IPS-11a (cell line): ENCODE measurements around the gene ADAMTS17.

Experiments used
- H3K4me3 ChIP-seq: one replicate; pipeline ENCODE4 v1.5.1; 2013; ENCODE audit warnings: low read depth, low read length, control low read depth

The ADAMTS17 gene

GRCh38 chr15:100175406-100176114 lies 166.2 kb downstream of the ADAMTS17 start:
- no peak overlapping the region for H3K4me3 ChIP-seq

DNA sequence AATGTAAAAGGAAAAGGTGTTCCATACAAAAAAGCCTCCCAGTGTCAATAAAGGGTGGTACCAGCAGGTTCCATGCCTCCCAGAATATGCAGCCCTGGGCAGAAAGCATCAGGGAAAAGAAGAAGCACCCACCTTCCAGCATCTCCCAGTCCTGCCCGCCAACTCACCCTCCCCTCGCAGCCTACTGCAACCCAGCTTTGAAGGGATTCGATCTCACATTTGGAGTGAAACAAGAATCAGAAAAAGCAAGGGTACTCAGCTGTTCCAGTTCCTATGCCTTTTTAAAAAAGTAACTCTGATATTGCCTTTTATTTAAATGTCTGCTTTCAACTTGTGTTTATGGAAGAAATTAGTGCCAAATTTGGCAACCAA lies 166.9 kb downstream of the ADAMTS17 start:
- no peak overlapping the region for H3K4me3 ChIP-seq

DNA sequence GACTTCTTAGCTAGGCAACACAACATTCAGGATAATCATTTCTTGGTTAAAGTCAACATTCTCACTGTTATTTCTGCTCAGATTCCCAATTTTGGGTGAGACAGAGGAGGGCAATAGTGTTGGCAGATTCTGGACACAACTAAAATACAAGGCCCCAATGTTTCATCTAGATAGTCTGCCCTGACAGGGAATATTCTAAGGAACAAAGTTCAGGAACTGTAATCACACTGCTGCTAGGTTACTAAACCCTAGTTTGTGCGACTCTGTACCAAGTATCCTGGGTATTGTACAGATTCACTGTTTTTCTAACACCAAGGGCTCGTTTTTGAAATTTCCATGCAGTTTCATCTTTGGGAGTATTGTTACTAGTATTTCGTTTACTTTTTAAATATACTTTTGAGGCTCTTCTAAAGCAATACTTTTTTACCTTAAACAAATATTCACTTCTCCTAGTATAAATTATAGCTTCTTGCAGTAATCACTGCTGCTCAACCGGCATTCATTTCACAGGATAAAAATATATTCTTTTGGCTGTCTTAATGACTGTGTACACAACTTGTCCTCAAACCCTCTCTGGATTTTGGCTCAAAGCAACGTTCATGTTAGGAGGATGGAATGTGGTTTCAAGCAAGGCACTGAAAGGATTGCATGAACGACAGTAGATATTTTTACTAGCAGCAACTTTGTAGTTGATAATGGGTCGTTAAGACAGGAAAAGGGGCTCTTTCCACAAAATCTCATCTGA lies 167.4 kb downstream of the ADAMTS17 start:
- H3K4me3 ChIP-seq: no peak overlapping the region

DNA sequence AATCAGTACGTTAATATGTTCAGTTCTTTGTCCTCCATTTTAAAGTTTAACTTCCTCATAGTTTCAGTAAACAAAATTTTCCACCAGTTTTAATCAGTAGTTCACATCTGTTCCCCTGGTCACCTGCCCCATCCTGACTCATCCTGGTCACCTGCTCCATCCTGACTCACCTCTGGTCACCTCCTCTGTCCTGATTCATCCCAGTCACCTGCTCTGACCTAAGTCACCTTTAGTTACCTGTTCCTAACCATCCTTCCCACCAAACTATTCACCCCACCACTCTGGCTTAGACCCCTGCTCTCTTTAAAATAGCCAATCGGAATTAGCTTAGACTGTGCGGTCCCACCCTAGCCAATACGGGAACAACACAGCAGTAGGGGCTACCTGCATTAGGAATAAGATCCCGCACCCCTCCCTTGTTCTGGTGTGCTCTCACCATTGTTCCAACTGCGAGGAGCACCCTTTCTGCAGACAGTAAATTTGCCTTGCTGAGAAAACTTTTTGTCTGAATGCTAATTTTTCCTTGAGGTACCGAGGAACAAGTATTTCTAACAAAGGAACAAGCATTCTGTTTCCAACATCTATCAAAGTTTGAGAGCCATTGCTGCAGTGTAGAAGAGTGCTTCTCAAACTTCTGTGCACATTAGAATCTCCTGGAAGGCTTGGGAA lies 169.3 kb downstream of the ADAMTS17 start:
- no peak overlapping the region for H3K4me3 ChIP-seq

DNA sequence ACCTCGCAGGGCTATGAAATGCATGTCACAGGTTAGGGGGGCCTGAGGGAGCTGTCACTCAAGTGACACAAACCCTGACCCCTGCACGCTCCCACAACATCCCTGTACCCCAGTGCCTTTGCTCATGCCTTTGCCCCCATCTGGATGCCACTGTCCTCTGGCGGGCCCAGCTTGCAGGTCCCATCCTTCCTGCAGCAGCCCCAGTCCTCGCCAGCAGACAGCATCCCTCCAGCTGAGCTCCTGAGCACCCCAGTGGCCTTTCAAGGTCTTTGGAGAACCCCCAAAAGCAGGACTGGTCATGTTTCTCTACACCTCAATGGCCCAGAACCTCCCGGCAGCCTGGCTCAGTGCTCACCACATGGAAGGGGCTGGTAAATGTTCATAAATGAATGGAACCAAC lies 170.4 kb downstream of the ADAMTS17 start:
- no peak overlapping the region for H3K4me3 ChIP-seq

DNA sequence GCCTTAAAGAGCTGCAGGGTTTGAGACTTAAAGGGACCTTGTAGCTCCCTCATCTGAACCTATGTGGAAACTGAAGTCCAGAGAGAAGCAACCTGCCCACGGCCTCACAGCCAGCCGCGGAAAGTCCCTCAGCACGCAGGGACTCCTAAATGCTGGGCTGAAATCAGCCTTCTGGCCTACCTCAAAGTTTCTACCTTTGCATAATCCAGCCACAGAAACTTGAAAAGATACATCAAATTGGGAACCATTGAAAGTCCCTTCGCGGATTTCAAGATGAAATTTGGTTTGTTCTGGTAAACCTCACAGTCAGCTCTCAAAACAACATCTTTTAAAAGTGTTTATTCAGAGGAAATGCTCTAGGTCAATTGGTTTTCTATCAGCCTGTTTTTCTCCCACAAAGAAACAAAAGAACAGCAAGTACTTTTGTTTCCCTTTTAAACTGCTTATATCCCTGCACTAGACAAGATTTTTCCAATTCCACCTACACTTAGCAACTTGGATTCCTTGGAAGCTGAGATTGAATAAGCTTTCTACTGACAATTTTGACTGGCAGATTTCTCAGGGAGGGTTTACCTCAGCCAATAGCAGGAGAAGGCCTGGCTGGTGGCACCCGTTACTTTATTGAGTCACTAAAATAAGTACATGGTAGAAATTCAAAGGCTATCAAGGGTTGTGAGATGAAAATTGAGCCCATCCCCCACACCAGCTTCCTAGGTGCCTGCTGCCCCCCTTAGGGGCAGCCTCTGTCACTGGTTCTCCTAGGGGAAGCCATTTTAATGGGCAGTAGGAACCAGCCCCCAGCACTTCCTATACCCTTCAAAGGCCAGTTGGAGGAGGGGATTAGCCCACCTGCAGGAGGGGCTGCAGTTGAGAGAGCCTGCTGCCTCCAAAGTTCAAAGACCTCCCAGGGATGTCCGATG lies 171.2 kb downstream of the ADAMTS17 start:
- no peak overlapping the region for H3K4me3 ChIP-seq

DNA sequence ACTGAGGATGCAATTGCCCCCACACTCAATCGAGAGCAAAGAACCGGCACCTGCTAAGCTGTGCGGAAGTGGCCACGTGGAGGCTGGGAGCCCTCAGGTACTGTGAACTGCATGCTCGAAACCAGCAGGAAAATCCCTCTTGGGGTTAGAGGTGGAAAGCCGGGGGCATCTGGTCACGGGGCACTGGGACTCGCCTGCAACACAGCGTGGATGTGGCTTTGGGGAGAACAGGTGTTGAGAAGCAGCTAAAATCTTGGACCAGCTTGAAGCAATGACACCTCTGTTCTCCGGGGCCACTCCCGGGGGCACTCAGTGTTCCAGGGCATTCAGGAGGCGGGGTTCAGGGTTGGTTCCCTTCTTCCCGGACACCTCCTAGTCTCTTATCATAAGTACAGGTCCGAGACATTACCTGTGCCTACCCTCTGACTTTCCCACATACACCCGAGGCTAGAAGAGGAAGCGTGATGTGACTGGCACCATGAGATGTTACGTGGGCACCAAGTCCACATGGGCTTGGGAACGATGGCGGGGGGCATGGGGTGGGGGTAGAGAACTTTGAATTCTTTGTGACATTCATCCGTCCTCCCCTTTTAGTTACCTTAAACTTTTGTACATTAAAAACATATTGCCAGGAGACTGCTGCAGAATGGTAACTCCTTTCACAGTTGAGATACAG lies 172.0 kb downstream of the ADAMTS17 start:
- no peak overlapping the region for H3K4me3 ChIP-seq

GRCh38 chr15:100168787-100169186 lies 173.0 kb downstream of the ADAMTS17 start:
- no peak overlapping the region for H3K4me3 ChIP-seq

- H3K4me3 ChIP-seq: no peak overlapping the region
Observed at GRCh38 chr15:100167884-100168375, 173.8 kb downstream of the ADAMTS17 start.

- no peak overlapping the region for H3K4me3 ChIP-seq
Observed at GRCh38 chr15:100166313-100166712, 175.5 kb downstream of the ADAMTS17 start.

- H3K4me3 ChIP-seq: no peak overlapping the region
Observed at GRCh38 chr15:100163961-100164360, 177.8 kb downstream of the ADAMTS17 start.

DNA sequence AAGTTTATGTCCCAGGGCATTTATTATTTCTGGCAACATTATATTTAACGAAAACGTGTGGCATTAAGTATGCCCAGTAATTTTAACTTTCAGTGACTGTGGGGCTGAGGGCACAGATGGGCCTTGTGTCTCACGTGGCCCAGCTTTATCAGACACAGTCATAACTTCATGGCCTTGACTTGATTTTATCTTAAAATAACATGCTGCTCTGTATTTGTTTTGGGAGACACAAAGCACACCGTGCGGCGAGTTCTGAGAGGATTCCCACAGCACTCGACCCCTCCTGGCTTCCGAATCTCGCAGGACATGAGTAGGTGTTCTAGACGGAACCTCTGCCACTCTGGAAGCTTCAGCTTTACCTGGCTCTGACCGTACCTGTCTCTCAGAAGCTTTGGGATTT lies 180.8 kb downstream of the ADAMTS17 start:
- H3K4me3 ChIP-seq: no peak overlapping the region

DNA sequence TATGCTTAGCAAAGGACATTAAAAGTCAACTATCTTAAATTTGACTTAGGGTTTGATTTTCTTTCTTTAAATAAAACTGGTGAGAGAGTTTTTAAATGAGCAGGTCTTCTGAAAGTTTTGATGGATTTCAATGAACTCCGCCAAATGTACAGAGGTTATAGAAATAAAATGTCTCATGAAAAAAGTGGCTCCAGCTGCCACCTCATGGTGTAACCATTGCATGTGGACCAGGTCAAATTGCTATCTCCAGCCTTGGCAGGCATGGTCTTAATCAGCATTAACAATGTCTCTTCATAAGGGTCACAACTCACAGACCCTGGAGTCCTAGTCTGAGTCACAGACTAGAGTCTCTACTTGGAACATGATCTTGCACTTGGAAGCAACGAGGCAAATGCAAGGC lies 182.3 kb downstream of the ADAMTS17 start:
- H3K4me3 ChIP-seq: no peak overlapping the region

DNA sequence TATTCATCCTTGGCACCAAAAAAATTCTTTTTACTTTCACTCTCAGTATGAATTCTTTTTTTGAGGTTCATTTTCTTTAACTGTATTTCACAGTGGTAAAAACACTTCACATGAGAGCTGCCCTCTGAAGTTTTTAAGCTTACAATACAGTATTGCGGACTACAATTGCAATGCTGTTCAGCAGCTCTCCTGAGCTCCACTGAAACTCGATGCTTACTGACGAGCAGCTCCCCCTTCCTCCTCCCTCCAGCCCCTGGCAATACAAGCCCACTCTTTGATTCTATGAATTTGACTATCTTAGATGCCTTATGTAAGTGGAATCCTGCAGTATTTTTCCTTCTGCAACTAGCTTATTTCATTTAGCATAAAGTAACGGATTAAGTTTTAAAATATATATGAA lies 183.4 kb downstream of the ADAMTS17 start:
- no peak overlapping the region for H3K4me3 ChIP-seq

GRCh38 chr15:100156201-100156600 lies 185.6 kb downstream of the ADAMTS17 start:
- H3K4me3 ChIP-seq: no peak overlapping the region

GRCh38 chr15:100154338-100154737 lies 187.4 kb downstream of the ADAMTS17 start:
- no peak overlapping the region for H3K4me3 ChIP-seq

GRCh38 chr15:100152463-100152862 lies 189.3 kb downstream of the ADAMTS17 start:
- H3K4me3 ChIP-seq: no peak overlapping the region

- H3K4me3 ChIP-seq: no peak overlapping the region
Observed at GRCh38 chr15:100150906-100151305, 190.9 kb downstream of the ADAMTS17 start.

GRCh38 chr15:100147828-100148227 lies 193.9 kb downstream of the ADAMTS17 start:
- no peak overlapping the region for H3K4me3 ChIP-seq

DNA sequence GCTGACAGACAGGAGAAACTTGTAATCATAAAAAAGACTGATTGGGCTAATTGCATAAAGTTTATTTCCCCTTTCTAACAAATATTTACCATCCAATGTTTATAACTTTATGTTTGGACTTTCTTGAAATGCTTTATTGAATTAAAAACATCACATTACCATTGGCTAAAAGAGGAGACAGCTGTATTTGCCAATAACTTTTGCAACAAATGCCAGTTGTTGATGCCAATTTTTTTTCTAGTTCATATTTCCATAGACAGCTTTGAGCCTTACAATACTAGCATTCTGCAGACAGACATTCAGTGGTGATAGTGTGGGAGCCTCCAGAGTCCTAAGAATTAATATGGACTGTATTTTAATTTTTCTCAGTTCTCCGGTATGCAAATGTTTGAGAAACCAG lies 198.4 kb downstream of the ADAMTS17 start:
- no peak overlapping the region for H3K4me3 ChIP-seq
